HG03159 (cell line): Measurements from ENCODE around the gene NUDT16.
"Not testable (repeated sequence)": the region's sequence is repeated elsewhere in the genome, so short reads cannot be mapped to it uniquely, and the experiment has no call there.

Experiments
- ATAC-seq: cut with Tn5 transposase; IDR thresholded peaks from one replicate; pipeline ENCODE4 v1.9.1; 2021; ENCODE audit warnings: mild to moderate bottlenecking, moderate library complexity; ENCODE audit not compliant: unreplicated experiment

NUDT16 gene

DNA sequence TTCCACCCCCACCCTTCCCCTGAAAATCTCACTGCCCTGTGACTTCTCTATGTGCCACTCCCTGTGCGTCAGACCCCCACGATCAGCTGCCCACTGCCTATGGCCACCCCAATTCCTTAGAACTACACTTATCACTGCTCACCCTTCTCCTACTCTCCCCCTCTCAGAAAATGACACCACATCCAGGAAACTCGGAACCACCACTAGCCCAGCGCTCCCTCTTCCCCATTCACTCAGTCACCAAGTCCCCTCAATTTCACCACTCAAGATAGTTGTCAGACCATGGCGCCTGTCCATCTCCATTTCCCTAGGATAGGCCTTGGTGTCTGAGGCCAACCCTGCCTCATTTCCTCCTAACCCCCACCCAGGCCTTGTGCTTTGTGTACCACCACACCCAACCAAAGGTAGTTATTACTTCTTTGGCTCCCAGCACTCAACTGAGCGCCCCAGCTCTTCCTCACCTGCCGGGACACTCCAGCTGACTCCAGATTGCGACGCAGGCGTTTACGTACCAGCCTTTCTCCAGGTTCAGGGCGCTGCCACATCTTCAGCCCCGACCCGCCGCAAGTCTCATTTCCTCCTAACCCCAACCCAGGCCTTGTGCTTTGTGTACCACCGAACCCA is 641 bp upstream of the NUDT16 start:
- ATAC-seq: not testable (repeated sequence)

DNA sequence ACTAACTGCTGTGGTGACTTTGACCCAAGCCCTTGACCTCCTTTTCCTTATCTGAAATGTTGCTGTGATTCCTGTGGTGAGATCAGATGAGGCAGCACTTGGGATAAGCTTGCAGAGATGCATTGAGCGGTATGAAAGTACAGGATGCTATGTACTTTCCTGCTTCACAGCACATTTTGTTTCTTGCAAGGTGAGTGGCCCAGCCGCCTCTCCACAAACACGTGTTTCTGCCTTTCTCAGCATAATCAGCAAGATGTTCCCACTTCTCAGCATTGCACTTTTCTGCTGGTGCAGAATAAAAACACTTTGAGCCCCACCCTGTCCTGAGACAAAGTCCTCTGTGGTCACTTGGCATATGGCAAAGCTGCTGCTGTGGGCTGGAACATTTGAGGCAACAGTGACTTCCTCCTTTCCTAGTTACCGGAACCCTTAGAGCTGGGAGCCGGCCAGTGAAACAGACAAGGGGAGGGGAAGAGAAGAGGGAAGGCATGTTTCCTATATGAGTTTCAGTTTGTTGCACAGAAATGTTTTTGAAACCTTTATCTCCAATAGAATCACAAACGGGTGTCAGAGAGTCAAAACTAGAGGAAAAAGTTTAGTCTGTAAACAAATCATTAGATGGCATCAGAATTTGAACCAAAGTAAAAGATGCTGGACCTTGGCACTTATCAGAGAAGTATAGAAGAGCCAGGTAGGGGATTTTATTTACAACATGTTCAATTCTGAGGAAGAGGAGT is 5.0 kb downstream of the NUDT16 start:
- ATAC-seq: no peak

DNA sequence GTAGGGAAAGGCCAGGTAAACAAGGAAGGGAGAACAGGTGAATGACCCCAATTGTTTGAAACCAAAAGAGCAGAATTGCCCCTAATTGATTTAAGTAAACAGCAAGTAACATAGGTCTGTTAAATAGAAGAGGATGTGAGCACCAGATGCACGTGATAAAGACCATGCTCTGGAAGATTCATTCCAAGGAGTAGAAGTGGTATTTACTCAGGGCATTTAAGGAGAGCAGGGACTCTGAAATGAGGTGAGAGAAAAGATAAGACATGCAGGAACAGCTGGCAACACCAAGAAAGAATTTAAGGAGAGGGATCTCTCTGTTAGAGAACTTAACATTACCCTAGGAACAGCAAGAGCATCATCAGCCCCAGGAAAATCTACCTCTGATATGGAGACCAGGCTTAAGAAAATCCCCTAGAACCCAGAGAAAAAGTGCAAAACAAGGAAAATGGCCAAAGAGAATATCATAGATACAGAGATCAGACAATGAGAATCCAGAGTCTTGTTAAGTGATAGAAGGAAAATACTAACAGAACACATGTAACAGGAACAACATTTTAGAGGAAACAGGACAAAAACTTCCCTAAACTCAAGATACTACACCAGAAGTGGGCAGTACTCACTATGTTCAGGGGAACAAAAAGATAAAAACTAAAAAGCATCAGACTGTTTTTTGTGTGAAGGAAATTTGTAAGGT is 6.4 kb downstream of the NUDT16 start:
- no peak for ATAC-seq

GRCh38 chr3:131388490-131388799 is 6.9 kb downstream of the NUDT16 start:
- ATAC-seq: no peak

- no peak for ATAC-seq
Measured at GRCh38 chr3:131390331-131390730, 8.8 kb downstream of the NUDT16 start.

- ATAC-seq: no peak
Measured at GRCh38 chr3:131393051-131393450, 11.5 kb downstream of the NUDT16 start.

GRCh38 chr3:131393868-131394267 is 12.3 kb downstream of the NUDT16 start:
- no peak for ATAC-seq

DNA sequence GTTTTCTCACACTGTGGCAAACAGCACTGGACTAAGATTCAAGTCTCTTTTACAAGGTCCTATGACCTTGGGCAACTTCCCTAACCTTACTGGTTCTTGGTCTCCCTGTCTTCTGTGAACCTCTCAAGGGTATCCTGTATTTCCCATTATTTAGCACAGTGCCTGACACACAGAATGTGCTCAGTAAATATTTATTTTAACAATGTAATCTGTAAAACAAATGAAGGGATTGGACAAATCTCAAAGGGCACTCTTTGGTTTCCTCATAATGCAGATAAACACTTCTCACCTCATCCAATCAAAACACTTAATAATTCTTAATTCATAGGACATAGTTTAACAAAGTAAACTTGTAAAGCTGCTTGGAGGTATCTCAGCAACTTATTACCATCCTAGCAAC is 12.8 kb downstream of the NUDT16 start:
- no peak for ATAC-seq

DNA sequence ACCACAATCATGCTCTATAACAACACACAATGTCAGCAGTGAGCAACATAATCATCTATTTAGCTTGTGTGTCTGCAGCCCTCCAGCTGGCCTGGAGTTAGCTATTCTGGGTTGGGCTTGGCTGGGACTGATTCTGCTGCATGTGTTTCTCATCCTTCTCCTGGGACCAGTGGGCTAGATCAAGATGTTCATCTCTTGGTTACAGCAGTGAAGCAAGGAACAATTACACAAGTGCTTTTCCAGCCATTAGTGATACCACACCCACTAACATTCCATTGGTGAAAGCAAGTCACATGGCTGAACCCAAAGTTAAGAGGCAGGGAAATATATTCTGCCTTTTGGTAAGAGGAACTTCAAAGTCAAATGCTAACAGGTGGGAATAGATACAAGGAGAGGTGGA is 14.6 kb downstream of the NUDT16 start:
- ATAC-seq: no peak

- no peak for ATAC-seq
Measured at GRCh38 chr3:131397889-131398288, 16.3 kb downstream of the NUDT16 start.

DNA sequence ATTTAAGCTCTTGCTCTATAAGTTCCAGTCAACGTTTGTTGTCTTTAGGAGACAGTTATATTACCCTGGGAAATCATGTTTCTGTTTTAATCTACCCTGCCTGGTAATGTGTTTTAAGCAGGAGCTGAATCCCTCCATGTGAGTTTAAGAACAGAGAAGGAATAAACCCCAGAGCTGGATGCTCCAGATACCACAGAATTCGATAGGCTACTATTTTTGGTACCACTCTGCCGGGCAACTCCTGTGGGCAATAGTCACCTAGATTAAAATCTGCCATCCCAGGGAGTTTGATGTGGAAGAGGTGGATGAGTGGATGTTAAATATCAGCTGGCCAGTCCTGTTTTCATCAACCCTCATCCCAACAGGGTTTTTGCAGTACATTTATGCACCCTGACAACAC is 20.4 kb downstream of the NUDT16 start:
- no peak for ATAC-seq

GRCh38 chr3:131402391-131403039 is 20.9 kb downstream of the NUDT16 start:
- no peak for ATAC-seq

- no peak for ATAC-seq
Measured at GRCh38 chr3:131403216-131403895, 21.8 kb downstream of the NUDT16 start.

- ATAC-seq: no peak
Measured at GRCh38 chr3:131405411-131405810, 23.8 kb downstream of the NUDT16 start.

DNA sequence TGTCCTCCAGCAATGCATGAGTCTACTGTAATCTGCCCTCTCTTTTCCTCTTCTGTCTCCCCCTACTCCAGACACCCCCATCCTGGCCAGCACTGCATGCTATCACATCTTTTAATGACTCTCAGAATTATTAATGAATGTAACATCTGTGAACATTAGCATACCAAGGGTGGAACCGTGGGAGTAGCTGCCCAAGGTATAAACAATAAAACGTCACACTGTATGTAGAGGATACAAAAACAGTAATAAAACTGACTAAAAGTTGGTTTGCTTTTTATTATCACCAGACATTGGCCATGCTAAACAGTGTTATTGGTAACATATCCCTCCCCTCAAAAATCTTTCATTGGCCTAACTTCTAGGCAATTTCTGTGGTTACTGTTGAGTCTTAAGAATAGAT is 24.7 kb downstream of the NUDT16 start:
- ATAC-seq: no peak

DNA sequence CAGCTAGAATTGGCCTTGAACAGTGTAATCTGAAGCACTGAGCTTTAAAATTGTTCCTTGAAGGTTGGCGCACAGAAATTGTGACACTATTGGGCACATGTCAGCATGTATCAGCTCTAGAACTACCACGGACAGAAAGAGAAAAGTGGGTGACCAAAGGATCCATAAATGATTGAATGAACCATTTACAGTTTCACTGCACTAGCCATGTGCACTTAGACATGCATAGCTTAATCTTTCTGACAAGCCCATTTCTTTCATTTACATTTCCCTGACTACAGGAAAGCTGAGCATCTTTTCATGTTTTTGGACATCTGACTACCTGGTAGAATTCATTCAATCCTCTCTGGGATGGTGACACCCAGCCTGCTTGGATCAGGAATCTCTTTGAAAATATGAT is 36.2 kb downstream of the NUDT16 start:
- ATAC-seq: no peak

GRCh38 chr3:131421301-131421700 is 39.7 kb downstream of the NUDT16 start:
- ATAC-seq: no peak

GRCh38 chr3:131421957-131422498 is 40.5 kb downstream of the NUDT16 start:
- ATAC-seq: no peak

- no peak for ATAC-seq
Measured at GRCh38 chr3:131427226-131427625, 45.7 kb downstream of the NUDT16 start.

DNA sequence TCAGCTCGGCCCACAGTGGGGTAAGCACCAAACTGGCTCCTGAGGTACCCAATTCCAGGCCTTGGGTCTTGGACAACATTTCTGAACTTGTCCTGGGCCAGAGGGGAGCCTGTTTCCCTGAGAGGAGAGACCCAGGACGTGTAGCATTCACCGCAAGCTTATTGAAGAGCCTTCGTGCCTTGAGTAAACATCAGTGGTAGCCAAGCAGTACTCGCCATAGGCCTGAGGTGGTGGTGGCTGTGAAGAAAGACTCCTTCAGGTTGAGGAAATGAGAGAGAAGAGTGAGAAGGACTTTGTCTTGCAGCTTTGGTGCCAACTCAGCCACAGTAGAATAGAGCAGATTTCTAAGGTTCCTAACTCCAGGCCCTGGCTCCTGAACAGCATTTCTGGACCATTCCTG is 50.2 kb downstream of the NUDT16 start:
- no peak for ATAC-seq

DNA sequence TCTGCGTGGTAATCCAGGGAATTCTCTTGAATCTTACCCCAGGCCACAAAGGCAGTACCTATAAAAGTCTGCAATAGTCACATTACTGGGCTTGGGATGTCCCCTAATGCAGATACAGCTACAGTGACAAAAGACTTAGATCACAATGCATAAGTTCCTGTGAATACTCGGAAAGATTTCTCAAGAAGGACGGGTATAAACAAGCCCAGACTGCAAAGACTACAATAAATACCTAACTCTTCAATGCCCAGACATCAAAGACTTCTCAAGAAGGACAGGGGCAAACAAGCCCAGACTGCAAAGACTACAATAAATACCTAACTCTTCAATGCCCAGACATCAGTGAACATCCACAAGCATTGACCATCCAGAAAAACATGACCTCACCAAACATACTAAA is 50.9 kb downstream of the NUDT16 start:
- ATAC-seq: no peak
